ENCODE results near the gene PHACTR3.
"Not testable (repeated sequence)": the region's sequence is repeated elsewhere in the genome, so short reads cannot be mapped to it uniquely, and the experiment has no call there.

Gene PHACTR3

DNA sequence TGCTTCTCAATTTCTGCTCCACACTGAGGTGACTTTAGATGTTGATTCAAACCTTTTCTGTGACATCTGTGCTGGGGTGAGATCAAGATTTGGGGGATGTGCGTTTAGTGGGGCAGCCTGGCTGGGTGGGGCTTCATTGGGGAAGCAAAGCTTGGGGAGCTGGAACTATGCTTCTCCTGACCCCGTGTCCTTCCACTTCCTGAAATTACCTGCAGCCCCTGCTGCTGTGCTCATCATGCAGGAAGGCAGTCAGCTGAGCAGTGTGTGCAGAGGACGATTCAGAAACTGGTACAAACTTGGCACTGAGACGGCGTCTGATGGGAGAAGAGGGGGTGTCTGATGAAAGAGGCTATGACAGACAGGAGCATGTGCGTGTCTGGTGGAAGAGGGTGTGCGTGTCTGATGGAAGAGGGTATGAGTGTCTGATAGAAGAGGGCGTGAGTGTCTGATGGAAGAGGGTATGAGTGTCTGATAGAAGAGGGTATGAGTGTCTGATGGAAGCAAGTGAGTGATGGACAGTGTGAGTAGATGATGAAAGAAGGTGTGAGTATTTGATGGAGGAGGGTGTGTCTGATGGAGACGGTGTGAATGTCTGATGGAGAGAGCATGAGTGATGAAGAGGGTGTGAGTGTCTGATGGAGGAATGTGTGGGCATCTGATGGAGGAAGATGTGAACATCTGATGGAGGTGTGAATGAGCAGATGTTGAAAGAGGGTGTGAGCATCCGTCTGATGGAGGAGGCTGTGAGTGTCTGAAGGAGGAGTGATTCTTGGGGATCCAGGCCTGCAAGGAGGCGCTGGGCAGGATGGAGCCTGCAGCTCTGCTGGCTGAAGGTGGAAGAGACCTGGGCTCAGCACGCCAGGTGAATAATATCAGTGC, 225.7 kb downstream of the PHACTR3 start:
- no peak for DNase-seq (ENCODE audit: low read depth)

DNA sequence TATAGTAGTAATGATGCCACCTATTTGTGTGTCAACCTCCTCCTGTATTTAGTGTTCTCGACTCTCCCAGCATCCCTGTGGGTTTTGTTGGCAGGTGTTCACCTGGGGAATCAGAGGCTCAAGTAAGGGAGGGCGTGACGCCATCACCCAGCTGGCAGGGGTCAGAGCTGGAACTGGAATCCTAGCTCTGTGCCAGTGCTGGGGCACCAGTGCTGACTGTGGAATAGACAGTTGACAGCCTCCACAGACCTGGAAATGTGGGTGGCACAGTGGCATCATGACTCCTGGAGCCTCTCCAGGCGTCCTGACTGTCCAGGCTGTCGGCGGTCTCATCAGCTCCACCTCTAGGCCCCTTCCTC, 226.3 kb downstream of the PHACTR3 start:
- no peak for DNase-seq (ENCODE audit: low read depth)

DNA sequence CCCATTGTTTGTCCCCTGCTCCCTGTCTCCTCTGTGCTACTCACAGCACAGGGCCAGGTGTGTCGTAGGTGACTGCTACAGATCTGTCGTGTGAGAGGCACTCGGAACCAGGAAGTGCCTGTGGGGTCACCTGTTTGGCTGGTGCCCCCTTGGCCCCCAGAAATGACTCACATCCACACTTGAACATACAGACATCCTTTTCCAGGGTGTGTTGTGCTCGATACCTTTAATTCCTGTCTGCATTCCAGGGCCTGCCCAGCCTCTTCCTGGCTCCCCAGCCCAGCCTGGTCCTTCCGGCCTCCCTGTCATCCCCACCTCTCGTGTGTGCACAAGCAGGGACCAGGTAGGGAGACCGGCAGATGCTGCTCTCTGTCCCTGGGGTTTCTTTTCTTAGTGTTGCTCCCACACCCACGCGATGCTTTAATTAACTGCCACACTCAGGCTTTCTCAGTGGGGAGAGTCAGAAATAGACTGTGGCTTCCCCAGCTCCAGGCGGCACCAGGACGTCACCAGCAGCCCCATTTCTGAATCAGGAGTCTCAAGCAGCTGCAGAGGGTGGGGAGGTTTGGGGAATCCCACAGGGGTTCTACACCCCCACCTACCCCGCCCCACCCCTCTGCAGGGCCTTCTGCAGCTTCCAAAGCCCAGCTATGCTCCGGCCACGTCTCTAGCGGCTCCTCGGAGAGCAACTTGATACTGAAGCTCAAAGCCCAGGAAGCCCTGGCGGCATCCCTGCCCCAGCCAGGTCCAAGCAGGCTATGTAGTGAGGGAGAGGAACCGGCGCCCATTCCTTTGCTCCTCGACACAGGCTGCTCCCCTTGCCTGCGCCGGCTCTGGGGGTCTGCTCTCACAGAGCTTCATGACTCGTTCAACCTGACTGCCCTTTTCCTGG, 226.9 kb downstream of the PHACTR3 start:
- no peak for DNase-seq (ENCODE audit: low read depth)

DNA sequence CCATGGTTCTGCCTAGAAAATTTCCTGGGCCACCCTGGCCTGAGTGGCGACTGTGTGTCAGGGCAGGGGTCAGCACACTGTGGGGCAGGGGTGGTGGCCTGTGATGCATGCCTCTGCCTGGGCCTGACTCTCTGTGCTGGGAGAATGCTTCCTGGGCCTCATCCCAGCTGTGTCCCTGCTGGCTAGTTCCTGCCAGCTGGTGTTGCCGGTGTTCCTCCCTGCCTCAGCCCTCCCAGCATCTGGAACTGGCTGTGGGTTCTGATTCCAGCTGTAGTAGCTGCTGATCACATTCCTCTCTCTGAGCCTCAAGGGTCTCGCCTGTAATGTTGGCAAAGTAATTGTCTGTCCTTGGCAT, 227.6 kb downstream of the PHACTR3 start:
- no peak for DNase-seq (ENCODE audit: low read depth)

DNA sequence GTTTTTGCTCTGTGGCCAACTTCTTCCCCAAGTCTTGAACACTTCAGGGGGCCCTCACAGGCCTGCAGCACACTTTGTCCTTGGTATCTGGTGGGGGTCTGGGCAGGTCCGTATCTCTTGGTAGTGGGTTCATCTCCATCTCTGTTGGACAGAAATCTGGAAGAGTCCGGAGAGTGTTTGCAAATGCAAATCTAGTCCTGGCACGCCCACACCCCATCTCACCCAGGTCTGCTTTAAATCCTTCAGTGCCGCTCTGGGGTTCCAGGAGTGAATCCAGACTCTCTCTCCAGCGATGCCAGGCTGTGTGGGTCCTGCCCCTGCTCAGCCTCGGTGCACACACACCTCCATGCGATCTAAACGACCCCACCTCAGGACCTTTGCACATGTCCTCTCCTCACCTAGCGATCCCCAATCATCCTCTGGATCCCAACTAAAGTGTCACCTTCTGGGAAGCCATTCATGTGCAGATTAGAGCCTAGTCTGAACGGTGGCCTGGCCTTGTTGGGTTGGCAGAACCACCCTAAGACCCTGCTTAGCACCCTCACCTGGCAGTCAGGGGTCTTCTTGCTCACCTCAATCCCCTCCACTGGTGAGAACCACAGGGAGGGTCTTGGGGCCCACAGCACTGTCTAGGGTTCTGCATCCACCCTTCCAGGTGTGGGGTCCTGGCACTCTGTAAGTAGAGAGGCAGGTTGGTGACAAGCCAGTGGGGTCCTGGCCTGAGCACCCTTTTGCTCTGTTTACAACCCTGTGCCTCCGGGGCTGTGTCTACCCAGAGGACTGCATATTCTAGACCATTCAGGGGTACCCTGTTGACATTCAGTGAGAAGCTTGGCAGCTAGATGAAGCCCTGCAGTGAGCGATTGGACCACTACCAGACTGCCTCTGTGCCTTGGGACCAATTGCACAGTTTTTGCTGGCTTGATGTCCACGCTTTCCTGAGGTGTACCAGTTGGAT, 228.3 kb downstream of the PHACTR3 start:
- DNase-seq (ENCODE audit: low read depth), result no peak

DNA sequence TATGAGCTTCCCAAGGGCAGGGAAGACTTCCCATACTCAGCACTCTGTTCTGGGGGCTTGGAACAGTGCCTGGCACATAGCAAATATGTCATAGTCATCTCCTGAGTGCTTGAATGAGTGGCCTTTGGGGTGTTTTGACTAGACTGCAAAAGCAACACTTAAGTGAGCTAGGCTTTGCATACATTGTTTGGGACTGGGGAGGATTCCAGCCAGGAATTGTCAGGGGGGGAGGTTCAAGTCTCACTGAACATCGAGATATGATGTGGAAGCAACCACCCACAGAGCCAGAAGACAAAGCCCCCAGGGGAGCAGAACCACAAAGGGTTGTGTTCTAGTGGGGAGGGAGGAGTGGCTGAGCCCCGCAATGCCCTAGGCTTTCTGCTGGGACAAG, 230.7 kb downstream of the PHACTR3 start:
- no peak for DNase-seq (ENCODE audit: low read depth)

DNA sequence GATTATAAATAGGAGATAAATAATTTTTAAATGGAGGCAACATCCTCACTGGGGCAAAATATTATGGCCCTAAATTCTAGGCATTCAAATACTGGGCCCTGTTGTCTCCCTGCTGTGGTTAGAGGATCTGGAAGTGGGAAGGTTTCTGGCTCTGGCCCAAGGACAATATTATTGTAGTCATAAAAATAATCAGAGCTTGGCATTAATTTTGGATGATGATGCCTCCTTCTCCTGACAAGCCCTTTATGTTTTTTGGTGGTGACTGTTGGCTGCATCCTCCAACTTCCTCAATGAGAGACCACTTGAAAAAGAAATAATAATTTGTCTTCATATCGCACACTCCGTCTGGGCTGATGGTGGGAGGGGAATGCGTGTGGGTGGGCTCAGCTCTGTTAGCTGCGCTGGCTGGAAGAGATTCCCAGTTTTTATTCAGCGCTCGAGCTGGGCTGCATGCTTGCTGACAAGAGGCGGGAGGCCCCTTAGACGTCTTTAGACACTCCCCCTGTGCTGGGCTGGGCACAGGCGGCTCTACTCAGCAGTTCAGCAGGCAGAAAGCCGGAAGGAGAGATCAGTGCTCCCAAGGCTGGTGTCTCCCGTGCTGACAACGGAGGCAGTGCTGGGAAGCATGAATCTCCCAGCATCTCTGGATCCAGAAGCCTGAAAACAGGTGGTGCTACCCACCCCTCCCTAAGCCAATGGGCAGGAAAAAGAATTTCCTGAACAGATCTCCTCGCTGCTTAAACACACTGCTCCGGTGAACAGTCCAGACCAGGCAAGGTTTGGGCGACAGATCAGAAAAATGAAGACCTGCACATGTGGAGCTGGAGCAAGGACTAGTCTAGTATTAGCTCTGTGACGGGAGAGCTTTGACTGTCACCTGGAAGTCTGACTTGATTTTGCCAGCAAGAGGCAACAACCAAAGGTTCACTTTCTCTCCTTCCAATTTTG, 231.4 kb downstream of the PHACTR3 start:
- no peak for DNase-seq (ENCODE audit: low read depth)

DNA sequence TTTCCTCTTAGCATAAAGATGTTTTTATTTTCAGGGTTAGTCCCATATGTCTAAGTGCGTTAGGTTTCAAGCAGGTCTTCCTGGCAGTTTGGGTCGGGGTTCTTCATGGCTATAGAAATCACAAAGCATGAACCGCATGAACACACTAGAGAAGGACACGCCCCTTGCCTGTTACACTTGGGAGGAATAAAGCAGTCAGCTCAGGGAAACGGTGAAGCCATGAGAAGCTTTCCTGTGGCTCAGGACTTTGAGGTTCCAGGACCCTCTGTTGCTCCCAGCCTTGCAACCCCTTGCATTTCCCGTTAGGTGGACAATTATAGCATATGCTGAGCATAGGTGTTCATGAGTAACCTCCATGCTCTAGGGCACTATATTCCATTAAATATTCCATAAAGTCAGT, 232.4 kb downstream of the PHACTR3 start:
- DNase-seq (ENCODE audit: low read depth), result no peak

DNA sequence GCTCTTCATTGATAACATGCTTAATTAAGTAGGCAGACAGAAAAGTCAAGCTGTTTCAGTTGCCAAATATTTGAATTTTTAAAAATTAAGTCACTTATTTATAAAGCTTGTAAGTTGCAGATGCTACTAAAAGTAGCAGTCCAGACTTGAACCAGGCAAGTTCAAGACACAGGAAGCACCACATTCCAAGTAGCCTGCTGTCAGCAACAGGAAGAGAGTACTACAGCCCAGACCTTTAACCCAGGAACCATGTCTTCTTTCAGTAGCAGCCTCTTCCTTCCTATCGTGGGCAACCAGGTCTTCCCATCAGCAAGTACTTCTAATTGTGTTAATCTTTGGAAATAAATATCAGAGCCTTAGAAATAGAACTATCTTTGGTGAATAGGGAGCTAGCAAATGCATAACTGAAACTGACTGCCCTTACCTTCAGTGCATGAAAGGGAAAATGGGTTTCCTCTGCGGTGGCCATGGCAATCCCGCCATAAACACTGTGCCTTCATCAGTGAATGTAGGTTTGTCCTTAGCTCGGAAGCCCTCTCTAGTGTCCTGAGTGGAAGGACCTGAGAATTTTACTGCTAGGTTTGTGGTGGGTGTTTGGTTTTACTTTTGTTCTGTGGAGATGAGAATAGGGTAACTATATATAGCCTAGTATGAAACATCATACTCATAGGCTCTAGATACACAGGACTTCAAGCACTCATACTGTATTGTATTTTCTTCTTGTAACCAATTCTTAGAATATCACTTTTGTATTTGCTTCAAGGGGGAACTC, 233.5 kb downstream of the PHACTR3 start:
- DNase-seq (ENCODE audit: low read depth), result no peak

DNA sequence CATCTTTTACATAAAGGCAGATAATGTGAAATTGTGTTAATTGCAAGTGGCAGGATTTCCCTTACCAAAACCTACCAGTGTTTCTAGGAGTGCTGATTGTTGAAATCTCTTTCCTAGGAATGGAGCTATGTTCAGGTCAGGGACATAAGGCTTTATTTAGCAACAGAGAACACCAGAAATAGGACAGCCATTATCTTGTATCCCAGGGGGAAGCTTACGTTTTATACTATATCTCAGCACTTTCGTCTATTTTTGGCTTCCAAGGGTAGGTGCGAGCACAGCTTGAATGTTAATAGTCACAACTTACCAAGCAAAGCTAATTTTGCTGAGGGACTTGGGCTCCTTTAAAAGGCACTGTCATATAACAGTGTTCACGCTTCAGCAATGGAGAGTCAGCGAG, 235.1 kb downstream of the PHACTR3 start:
- DNase-seq (ENCODE audit: low read depth), result no peak

DNA sequence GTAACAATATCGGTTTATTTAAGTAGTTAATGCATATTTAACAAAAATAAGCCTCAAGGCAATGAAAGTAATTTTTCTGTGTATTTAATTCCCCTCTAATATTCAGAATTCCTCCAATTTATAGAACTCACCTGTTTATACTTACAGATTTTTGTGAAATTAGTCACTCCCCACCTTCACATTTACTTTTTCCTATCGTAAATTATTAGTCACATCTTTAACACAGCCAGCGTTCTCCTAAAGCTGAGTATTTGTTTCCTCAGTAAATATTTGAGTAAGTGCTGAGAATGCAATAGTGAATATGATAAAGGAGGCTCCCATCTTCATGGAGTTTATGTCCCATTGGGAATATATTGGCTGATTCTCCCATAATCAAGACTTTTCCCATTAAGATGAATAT, 241.1 kb downstream of the PHACTR3 start:
- DNase-seq (ENCODE audit: low read depth), result no peak

DNA sequence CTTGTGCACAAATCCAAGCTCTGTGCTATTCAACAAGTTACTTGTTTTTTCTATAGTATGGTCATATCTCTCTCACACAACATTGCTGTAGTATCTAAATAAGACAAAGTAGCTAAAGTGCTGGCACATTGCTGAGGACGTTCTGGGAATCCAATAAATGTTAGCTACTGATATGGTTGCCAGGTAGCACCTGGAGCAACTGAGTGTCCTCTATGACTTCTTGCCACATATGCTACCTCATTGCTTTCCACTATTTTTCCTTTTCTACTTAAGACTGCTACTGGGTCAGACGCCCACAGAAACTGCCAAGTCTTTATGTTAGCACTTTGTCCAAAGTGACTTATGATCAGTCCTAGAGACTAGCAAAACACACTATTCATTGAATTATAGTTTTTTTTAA, 243.8 kb downstream of the PHACTR3 start:
- DNase-seq (ENCODE audit: low read depth), result no peak

DNA sequence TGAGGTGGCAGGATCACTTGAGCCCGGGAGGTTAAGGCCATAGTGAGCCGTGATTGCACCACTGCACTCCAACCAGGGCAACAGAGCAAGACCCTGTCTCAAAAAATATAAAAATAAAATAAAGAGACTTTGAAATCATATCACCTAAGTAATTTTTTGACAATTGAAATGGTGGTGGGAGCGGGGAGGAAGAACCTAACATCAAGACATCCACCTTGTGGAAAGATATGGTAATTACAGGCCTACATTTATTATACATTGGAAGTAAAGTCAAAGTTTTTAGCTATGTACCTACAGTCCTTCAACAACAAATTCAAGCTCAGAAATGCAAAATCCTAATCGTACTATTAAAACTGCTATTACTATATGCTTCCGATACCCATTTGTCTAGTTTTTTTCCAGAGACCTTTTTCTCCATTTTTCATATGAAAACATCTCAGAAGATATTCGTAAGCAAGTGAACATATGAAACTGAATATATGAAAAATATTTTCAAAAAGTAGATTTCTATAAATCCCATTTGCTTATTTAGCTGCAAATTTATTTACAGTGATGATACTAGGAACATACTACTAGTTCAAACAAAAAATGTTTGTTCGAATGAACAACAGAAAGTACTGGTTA, 245.8 kb downstream of the PHACTR3 start:
- peak; percentile 27 for DNase-seq (ENCODE audit: low read depth)

DNA sequence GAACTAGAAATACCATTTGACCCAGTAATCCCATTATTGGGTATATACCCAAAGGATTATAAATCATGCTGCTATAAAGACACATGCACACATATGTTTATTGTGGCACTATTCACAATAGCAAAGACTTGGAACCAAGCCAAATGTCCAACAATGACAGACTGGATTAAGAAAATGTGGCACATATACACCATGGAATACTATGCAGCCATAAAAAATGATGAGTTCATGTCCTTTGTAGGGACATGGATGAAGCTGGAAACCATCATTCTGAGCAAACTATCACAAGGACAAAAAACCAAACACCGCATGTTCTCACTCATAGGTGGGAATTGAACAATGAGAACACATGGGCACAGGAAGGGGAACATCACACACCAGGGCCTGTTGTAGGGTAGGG, 252.2 kb downstream of the PHACTR3 start:
- not testable (repeated sequence) for DNase-seq (ENCODE audit: low read depth)

DNA sequence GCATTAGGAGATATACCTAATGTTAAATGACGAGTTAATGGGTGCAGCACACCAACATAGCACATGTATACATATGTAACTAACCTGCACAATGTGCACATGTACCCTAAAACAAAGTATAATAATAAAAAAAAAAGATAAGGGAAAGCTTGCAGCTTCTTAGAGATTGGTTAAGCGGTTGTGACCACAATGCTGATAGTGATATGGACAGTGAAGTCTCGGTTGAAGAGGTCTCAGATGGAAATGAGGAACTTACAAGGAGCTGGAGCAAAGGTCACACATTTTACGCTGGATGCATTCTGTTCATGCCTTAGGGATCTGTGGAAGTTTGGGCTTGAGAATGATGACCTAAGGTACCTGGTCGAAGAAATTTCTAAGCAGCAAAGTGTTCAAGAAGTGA, 252.6 kb downstream of the PHACTR3 start:
- DNase-seq (ENCODE audit: low read depth), result not testable (repeated sequence)

DNA sequence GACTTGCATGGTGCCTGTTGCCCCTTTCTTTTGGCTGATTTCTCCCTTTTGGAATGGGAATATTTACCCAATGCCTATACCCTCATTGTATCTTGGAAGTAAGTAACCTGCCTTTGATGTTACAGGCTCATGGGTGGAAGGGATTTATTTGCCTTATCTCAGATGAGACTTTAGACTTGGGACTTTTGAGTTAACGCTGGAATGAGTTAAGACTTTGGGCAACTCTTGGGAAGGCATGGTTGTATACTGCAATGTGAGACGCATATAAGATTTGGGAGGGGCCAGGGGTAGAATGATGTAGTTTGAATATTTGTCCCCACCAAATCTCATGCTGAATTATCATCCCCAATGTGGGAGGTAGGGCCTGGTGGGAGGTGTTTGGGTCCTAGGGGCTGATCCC, 253.6 kb downstream of the PHACTR3 start:
- DNase-seq (ENCODE audit: low read depth), result no peak

DNA sequence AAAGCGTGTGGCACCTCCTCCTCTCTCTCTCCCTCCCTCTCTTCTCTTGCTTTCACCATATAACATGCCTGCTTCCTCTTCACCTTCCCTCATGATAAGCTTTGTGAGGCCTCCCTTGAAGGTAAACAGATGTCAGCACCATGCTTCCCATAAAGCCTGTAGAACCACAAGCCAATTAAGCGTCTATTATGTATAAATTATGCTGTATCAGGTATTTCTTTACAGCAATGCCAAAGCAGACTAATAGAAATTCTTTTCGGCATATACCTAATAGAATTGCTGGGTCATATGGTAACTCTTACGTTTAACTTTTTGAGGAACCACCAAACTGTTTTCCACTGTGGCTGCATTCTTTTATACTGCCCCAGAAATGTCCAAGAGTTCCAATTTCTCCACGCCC, 254.1 kb downstream of the PHACTR3 start:
- DNase-seq (ENCODE audit: low read depth), result no peak

DNA sequence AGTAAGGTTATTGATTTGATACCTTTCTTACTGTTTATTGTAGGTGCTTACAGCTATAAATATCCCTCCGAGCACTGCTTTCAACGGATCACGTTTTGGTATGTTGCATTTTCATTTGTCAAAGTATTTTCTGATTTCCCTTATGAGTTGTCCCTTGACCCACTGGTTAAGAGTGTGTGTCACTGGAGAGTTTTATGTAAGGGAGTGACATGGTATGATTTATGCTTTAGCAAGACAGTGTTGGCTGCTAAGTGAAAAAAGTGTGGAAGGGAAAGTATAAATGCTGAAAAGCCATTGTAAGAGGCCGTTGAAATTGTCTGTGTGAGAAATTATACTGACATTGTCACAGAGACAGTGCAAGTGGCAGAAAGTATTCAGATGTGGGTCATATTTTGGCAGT, 257.1 kb downstream of the PHACTR3 start:
- no peak for DNase-seq (ENCODE audit: low read depth)

DNA sequence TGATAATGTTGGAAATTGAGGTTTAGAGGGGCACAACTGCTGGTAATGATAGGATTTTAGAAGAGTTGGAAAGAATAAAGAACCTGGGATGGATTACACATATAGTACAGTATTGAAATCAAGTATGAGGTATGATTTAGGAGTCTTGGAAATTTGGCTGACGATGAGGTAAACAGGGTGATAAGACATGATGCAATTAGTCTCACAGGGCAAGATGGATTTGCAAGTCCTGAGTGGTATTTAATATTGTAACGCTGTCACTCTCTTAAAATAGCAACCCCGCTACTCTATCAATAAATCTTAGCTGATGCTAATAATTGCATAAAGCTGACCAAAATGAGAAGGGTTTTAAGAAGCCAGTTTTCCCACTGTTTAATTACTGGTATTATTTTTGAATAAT, 258.7 kb downstream of the PHACTR3 start:
- DNase-seq (ENCODE audit: low read depth), result no peak

DNA sequence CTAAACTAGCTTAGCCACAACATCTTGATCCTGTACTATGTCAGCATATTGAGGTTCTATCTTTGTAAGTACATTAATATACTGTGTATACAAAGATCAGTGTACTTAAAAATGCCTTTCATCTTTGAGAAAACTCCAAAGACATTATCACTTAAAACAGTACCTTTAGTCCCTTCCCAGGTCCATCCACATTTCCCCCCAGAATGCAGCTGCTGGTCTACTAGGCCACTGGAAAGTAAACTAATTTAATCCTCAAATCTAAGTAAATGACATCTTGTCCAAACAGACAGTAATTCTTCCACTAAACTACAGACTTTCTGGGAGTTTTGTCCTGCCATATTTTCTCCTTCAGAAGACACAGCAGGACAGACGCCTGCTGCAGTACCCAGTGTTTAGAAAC, 260.4 kb downstream of the PHACTR3 start:
- DNase-seq (ENCODE audit: low read depth), result no peak

Measured in amniotic epithelial cell (primary cell).